ENCODE results near the gene SLC18A3. TPM values are rescaled to one million over a fixed set of nuclear protein-coding genes. Genes with fewer than 3 reads are reported as not detected.

Gene SLC18A3
- polyA plus RNA-seq, 1 experiment, result not detected

- DNase-seq (ENCODE audit: low read depth), result no peak
- H3K36me3 ChIP-seq (ENCODE audit: control insufficient read depth, insufficient read depth, low read length), result no peaks in the 10 kb centered on the region
- ChIA-PET CTCF (no interaction called here), POLR2A (no interaction called here)
- peaks cover 11% of the 10 kb centered on the region for H3K27me3 ChIP-seq (ENCODE audit: control insufficient read depth, insufficient read depth, low read length)
- H3K4me3 ChIP-seq (ENCODE audit: low read depth, low read length), result no peak overlapping the region
- no peak for TF ChIP-seq CTCF (IDR thresholded peaks at IDR 0.05; ENCODE audit: insufficient read depth, low read depth, low read length)
Observed at GRCh38 chr10:49653273-49653929, 43.3 kb downstream of the SLC18A3 start.

GRCh38 chr10:49654036-49654693, 44.1 kb downstream of the SLC18A3 start:
- no peaks in the 10 kb centered on the region for H3K36me3 ChIP-seq (ENCODE audit: control insufficient read depth, insufficient read depth, low read length)
- DNase-seq (ENCODE audit: low read depth), result no peak
- ChIA-PET CTCF (no interaction called here), POLR2A (no interaction called here)
- peaks cover 7% of the 10 kb centered on the region for H3K27me3 ChIP-seq (ENCODE audit: control insufficient read depth, insufficient read depth, low read length)
- TF ChIP-seq CTCF (IDR thresholded peaks at IDR 0.05; ENCODE audit: insufficient read depth, low read depth, low read length), result no peak
- H3K4me3 ChIP-seq (ENCODE audit: low read depth, low read length), result no peak overlapping the region

- TF ChIP-seq CTCF (IDR thresholded peaks at IDR 0.05; ENCODE audit: insufficient read depth, low read depth, low read length), result no peak
- ChIA-PET CTCF (no interaction called here), POLR2A (no interaction called here)
- peaks cover 5% of the 10 kb centered on the region for H3K27me3 ChIP-seq (ENCODE audit: control insufficient read depth, insufficient read depth, low read length)
- no peak for DNase-seq (ENCODE audit: low read depth)
- no peaks in the 10 kb centered on the region for H3K36me3 ChIP-seq (ENCODE audit: control insufficient read depth, insufficient read depth, low read length)
- no peak overlapping the region for H3K4me3 ChIP-seq (ENCODE audit: low read depth, low read length)
Observed at GRCh38 chr10:49655099-49655498, 45.0 kb downstream of the SLC18A3 start.

GRCh38 chr10:49656845-49657493, 46.9 kb downstream of the SLC18A3 start:
- no peak for TF ChIP-seq CTCF (IDR thresholded peaks at IDR 0.05; ENCODE audit: insufficient read depth, low read depth, low read length)
- no peak for DNase-seq (ENCODE audit: low read depth)
- CTCF ChIA-PET, result interaction anchor here (0.8 kb wide), 1 partner anchor 64 kb away, joined by 3 read pairs; no protein-coding TSS in a partner anchor
- H3K27me3 ChIP-seq (ENCODE audit: control insufficient read depth, insufficient read depth, low read length), result peaks cover 3% of the 10 kb centered on the region; the same call in 1 of the 2 replicates
- no peak overlapping the region for H3K4me3 ChIP-seq (ENCODE audit: low read depth, low read length)
- no peaks in the 10 kb centered on the region for H3K36me3 ChIP-seq (ENCODE audit: control insufficient read depth, insufficient read depth, low read length)
- POLR2A ChIA-PET, result no interaction called here

GRCh38 chr10:49657606-49658005, 47.5 kb downstream of the SLC18A3 start:
- ChIA-PET CTCF (interaction anchor here (0.8 kb wide), 1 partner anchor 65 kb away, joined by 3 read pairs; no protein-coding TSS in a partner anchor), POLR2A (no interaction called here)
- no peak for DNase-seq (ENCODE audit: low read depth)
- TF ChIP-seq CTCF (IDR thresholded peaks at IDR 0.05; ENCODE audit: insufficient read depth, low read depth, low read length), result no peak
- Histone ChIP-seq H3K27me3 (ENCODE audit: control insufficient read depth, insufficient read depth, low read length) (peaks cover 3% of the 10 kb centered on the region; the same call in 1 of the 2 replicates), H3K4me3 (ENCODE audit: low read depth, low read length) (no peak overlapping the region), H3K36me3 (ENCODE audit: control insufficient read depth, insufficient read depth, low read length) (no peaks in the 10 kb centered on the region)

Measured in BJ (cell line).